HUDEP-2 (cell line): ENCODE data around the gene GADL1.
A peak's percentile ranks its signal among the peaks of the same experiment; 100 is the strongest.

ENCODE experiments used
- DNase-seq, 76 experiments: peaks; one replicate each; lab custom pipeline; 2025; ENCODE audit not compliant: unreplicated experiment in 76 of 76; lab: John Stamatoyannopoulos, UW

The GADL1 gene

GRCh38 chr3:30894521-30895251 is at the start of gene GADL1:
Gene GADL1, minus strand, starts transcription at chr3:30894661. Its CDS starts 47 bp downstream, at chr3:30894614.
- DNase-seq, result no peak

GRCh38 chr3:30944124-30944523 is 49.7 kb upstream of the GADL1 start:
- DNase-seq, result no peak

GRCh38 chr3:30943206-30943605 is 48.7 kb upstream of the GADL1 start:
- no peak for DNase-seq

GRCh38 chr3:30941342-30941741 is 46.9 kb upstream of the GADL1 start:
- no peak for DNase-seq

- DNase-seq, result no peak
Measured at GRCh38 chr3:30940740-30941139, 46.3 kb upstream of the GADL1 start.

GRCh38 chr3:30934208-30934550 is 39.7 kb upstream of the GADL1 start:
- no peak for DNase-seq

- DNase-seq, result no peak
Measured at GRCh38 chr3:30933478-30934207, 39.2 kb upstream of the GADL1 start.

- DNase-seq, result no peak
Measured at GRCh38 chr3:30932513-30933098, 38.1 kb upstream of the GADL1 start.

GRCh38 chr3:30924763-30925162 is 30.3 kb upstream of the GADL1 start:
- no peak for DNase-seq

- DNase-seq, result no peak
Measured at GRCh38 chr3:30919564-30919963, 25.1 kb upstream of the GADL1 start.

GRCh38 chr3:30918761-30919160 is 24.3 kb upstream of the GADL1 start:
- DNase-seq, result no peak

GRCh38 chr3:30915782-30916181 is 21.3 kb upstream of the GADL1 start:
- no peak for DNase-seq

- DNase-seq, result no peak
Measured at GRCh38 chr3:30914696-30915095, 20.2 kb upstream of the GADL1 start.

GRCh38 chr3:30913176-30913575 is 18.7 kb upstream of the GADL1 start:
- no peak for DNase-seq

- DNase-seq, result no peak
Measured at GRCh38 chr3:30912301-30912700, 17.8 kb upstream of the GADL1 start.

- DNase-seq, result no peak
Measured at GRCh38 chr3:30908456-30909037, 14.1 kb upstream of the GADL1 start.

- DNase-seq, result no peak
Measured at GRCh38 chr3:30904996-30905395, 10.5 kb upstream of the GADL1 start.

GRCh38 chr3:30895329-30895728 is 868 bp upstream of the GADL1 start:
- no peak for DNase-seq

- DNase-seq, result no peak
Measured at GRCh38 chr3:30893678-30894325, 659 bp downstream of the GADL1 start.

GRCh38 chr3:30890907-30891306 is 3.6 kb downstream of the GADL1 start:
- DNase-seq, result no peak

GRCh38 chr3:30886888-30887287 is 7.6 kb downstream of the GADL1 start:
- peak in 8 of 76 experiments; percentile 1 to 20 (median 2) for DNase-seq
